ENCODE measurements around the gene TSN. TPM values are rescaled to one million over a fixed set of nuclear protein-coding genes. Genes with fewer than 3 reads are reported as not detected.
"Not testable (repeated sequence)": the region's sequence is repeated elsewhere in the genome, so short reads cannot be mapped to it uniquely, and the experiment has no call there.

TSN gene
- total RNA-seq, 1 experiment from 2014 or later = 96.0 TPM

GRCh38 chr2:121810959-121811853 is 55.8 kb downstream of the TSN start:
- Histone ChIP-seq H3K27me3 (ENCODE audit: control insufficient read depth, insufficient read depth, low read length) (no peaks in the 10 kb centered on the region), H3K4me1 (ENCODE audit: control insufficient read depth, insufficient read depth, low read length) (no peaks in the 10 kb centered on the region), H3K36me3 (ENCODE audit: control insufficient read depth, insufficient read depth, low read length) (no peaks in the 10 kb centered on the region), H3K4me3 (ENCODE audit: low read depth in 2 of 2, low read length in 2 of 2) (no peak overlapping the region), H3K27ac (ENCODE audit: low read length) (no peak overlapping the region), H3K9me3 (ENCODE audit: control insufficient read depth, insufficient read depth, low read depth, low read length) (no peaks in the 10 kb centered on the region)
- ATAC-seq (peak; percentile 94), DNase-seq (ENCODE audit: low read depth, low spot score) (peak; percentile 33)
- in situ Hi-C loops (cut with HindIII; ENCODE audit: low pct_unique_long_range_greater_than_20kb, low sequenced_read_pairs) (no loop called here), intact Hi-C loops (cut with micrococcal nuclease; ENCODE audit: unreplicated experiment) (loop anchor here (10.0 kb wide), 1 partner anchor 154 kb away; no protein-coding TSS in a partner anchor)
- TF ChIP-seq SIN3A (IDR thresholded peaks at IDR 0.05; ENCODE audit: borderline replicate concordance, insufficient read depth, low read depth, low read length) (no peak), CTCF (IDR thresholded peaks at IDR 0.05) (peak; percentile 81)
- POLR2A ChIA-PET = no interaction called here
- BruUV-seq (replicated peaks) = no TSS peak
- CTCF ChIA-PET = interaction anchor here (0.7 to 0.9 kb wide), 3 partner anchors 15 to 131 kb away, joined by 3 read pairs; no protein-coding TSS in a partner anchor

DNA sequence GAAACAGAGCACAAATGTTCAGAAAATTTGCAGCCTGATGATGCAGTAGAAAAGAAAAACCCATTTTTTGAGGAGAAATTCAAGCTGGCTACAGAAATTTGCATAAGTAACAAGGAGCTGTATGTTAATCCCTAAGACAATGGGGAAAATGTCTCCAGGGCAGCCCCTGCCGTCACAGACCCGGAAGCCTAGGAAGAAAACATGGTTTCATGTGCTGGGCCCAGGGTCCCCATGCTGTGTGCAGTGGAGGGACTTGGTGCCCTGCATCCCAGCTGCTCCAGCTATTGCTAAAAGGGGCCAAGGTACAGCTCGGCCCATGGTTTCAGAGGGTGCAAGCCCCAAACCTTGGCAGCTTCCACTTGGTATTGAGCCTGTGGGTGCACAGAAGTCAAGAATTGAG is 57.6 kb downstream of the TSN start:
- in situ Hi-C loops (cut with HindIII; ENCODE audit: low pct_unique_long_range_greater_than_20kb, low sequenced_read_pairs) = not testable (repeated sequence)

GRCh38 chr2:121815216-121815615 is 59.8 kb downstream of the TSN start:
- Histone ChIP-seq H3K27me3 (ENCODE audit: control insufficient read depth, insufficient read depth, low read length) (no peaks in the 10 kb centered on the region), H3K36me3 (ENCODE audit: control insufficient read depth, insufficient read depth, low read length) (no peaks in the 10 kb centered on the region), H3K27ac (ENCODE audit: low read length) (no peak overlapping the region), H3K4me1 (ENCODE audit: control insufficient read depth, insufficient read depth, low read length) (no peaks in the 10 kb centered on the region), H3K9me3 (ENCODE audit: control insufficient read depth, insufficient read depth, low read depth, low read length) (no peaks in the 10 kb centered on the region), H3K4me3 (ENCODE audit: low read depth in 2 of 2, low read length in 2 of 2) (no peak overlapping the region)
- POLR2A ChIA-PET = no interaction called here
- in situ Hi-C loops (cut with HindIII; ENCODE audit: low pct_unique_long_range_greater_than_20kb, low sequenced_read_pairs) (no loop called here), intact Hi-C loops (cut with micrococcal nuclease; ENCODE audit: unreplicated experiment) (loop anchor here (10.0 kb wide), 1 partner anchor 150 kb away; no protein-coding TSS in a partner anchor)
- no TSS peak for BruUV-seq (replicated peaks)
- CTCF ChIA-PET = no interaction called here
- no peak for DNase-seq (ENCODE audit: low read depth, low spot score)
- TF ChIP-seq REST (IDR thresholded peaks at IDR 0.05; ENCODE audit: insufficient read depth in 1 of 2, low read depth in 2 of 2, low read length in 1 of 2) = no peak
- no peak for TF ChIP-seq TCF7L2 (IDR thresholded peaks at IDR 0.05; ENCODE audit: low read depth, low read length)
- TF ChIP-seq POLR2AphosphoS5 (IDR thresholded peaks at IDR 0.05; ENCODE audit: low read depth, low read length) = no peak
- no peak for TF ChIP-seq SIN3A (IDR thresholded peaks at IDR 0.05; ENCODE audit: borderline replicate concordance, insufficient read depth, low read depth, low read length)
- TF ChIP-seq CTCF (IDR thresholded peaks at IDR 0.05) = no peak
- no peak for ATAC-seq

More for the DNA sequence above, 57.6 kb downstream of the TSN start:
- DNase-seq (ENCODE audit: low read depth, low spot score); BruUV-seq (replicated peaks); H3K4me3 ChIP-seq (ENCODE audit: low read depth in 2 of 2, low read length in 2 of 2); H3K27me3 ChIP-seq (ENCODE audit: control insufficient read depth, insufficient read depth, low read length); H3K36me3 ChIP-seq (ENCODE audit: control insufficient read depth, insufficient read depth, low read length); H3K4me1 ChIP-seq (ENCODE audit: control insufficient read depth, insufficient read depth, low read length); ATAC-seq; CTCF ChIA-PET; H3K9me3 ChIP-seq (ENCODE audit: control insufficient read depth, insufficient read depth, low read depth, low read length); H3K27ac ChIP-seq (ENCODE audit: low read length); POLR2A ChIA-PET: not testable (repeated sequence)
- intact Hi-C loops (cut with micrococcal nuclease; ENCODE audit: unreplicated experiment) = loop anchor here (10.0 kb wide), 1 partner anchor 152 kb away; no protein-coding TSS in a partner anchor
